Heart left ventricle (tissue), 13 donors: ENCODE results near the gene LY9.

Experiments
- POLR2A ChIP-seq, 2 donors: fragments of 450-650 bp; IDR thresholded peaks; one replicate each; pipeline ENCODE4 v1.6.1; 2017; ENCODE audit warnings: antibody characterized with exemption in 2 of 2, mild to moderate bottlenecking in 2 of 2, moderate library complexity in 2 of 2
- TF ChIP-seq, protein P1 (sequence below), 12 donors: fragments of 200-600 bp; sonication (generic) in 4 of 12; IDR thresholded peaks; one replicate each; pipeline versions ENCODE4 v1.5.0 to v1.8.0; 2018 to 2022; ENCODE audit warnings: antibody characterized with exemption in 12 of 12, mild to moderate bottlenecking in 5 of 12
- donor health status: ischemic (EF 13 %, LVEDD 7.1; RV severe dilation, severe dysfunction).
- donor health status: DM: no; HTN: yes; CAD: no.
- donor health status: DM: no; HTN: no; CAD: no.
- donor health status: ischemic (EF 25% LVEDD 6.9; RV normal size, moderate dysfunction).
- donor health status: ischemic (EF 25% LVEDD 5.7; RV mildly dilated, moderate dysfunction).
- donor health status: ischemic (EF 35%, LVEDD 5.7; RV mildly dilated, moderate dysfunction).
- donor health status: nonischemic (EF 11% LVEDD 7.7; RV severe dilation, severe dysfunction).
- donor health status: DM: yes; HTN: yes; CAD: no.
- donor health status: PGD.
- donor health status: ischemic (EF 29% LVEDD 5.4; RV normal size, mild dysfunction).
- donor health status: nonischemic (EF 23%, LVEDD 6.1; RV moderate dilation, normal function).

DNA sequence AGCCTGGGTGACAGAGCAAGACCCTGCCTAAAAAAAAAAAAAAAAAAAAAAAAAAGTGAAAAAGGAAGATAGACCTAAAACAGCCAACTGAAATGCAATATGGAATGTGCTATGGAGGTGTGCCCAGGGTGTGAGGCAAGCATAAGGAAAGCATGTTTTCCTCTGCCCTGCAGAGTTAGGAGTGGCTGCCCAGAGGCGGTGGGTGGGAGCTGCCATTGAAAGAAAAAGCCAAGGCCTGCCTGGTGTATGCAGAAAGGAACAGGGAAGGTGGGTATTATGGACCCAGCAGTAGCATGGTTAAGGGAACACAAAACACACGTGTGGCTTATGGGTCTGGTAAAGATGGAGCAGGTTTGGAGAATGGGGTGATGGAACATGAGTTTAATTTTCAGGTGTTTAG is 57.8 kb downstream of the LY9 start:
- TF ChIP-seq, protein P1, sequence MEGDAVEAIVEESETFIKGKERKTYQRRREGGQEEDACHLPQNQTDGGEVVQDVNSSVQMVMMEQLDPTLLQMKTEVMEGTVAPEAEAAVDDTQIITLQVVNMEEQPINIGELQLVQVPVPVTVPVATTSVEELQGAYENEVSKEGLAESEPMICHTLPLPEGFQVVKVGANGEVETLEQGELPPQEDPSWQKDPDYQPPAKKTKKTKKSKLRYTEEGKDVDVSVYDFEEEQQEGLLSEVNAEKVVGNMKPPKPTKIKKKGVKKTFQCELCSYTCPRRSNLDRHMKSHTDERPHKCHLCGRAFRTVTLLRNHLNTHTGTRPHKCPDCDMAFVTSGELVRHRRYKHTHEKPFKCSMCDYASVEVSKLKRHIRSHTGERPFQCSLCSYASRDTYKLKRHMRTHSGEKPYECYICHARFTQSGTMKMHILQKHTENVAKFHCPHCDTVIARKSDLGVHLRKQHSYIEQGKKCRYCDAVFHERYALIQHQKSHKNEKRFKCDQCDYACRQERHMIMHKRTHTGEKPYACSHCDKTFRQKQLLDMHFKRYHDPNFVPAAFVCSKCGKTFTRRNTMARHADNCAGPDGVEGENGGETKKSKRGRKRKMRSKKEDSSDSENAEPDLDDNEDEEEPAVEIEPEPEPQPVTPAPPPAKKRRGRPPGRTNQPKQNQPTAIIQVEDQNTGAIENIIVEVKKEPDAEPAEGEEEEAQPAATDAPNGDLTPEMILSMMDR (IDR thresholded peaks at IDR 0.05): no peak
- no peak for TF ChIP-seq POLR2A (IDR thresholded peaks at IDR 0.05)
